Measurements from ENCODE around the gene YWHAQ.

YWHAQ gene

DNA sequence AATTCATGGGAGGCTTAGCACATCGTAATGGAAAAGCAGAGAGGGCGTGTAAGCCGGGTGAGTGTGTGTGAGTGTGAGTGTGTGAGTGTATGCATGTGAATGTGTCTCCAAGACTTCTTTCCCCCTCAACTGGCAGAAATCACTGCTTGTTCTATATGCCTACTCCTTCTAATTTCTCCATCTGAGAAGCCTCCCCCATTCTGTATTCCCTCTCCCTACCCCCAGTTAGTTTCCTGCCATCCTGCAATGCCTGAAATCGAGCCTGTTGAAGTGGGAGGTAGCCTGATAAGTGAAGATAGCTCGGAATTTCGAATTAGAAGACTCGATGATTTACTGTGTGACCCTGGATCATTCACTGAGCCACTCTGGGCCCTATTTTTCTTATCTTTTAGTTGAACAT is 30.0 kb upstream of the YWHAQ start:
- TF ChIP-seq, protein P1, sequence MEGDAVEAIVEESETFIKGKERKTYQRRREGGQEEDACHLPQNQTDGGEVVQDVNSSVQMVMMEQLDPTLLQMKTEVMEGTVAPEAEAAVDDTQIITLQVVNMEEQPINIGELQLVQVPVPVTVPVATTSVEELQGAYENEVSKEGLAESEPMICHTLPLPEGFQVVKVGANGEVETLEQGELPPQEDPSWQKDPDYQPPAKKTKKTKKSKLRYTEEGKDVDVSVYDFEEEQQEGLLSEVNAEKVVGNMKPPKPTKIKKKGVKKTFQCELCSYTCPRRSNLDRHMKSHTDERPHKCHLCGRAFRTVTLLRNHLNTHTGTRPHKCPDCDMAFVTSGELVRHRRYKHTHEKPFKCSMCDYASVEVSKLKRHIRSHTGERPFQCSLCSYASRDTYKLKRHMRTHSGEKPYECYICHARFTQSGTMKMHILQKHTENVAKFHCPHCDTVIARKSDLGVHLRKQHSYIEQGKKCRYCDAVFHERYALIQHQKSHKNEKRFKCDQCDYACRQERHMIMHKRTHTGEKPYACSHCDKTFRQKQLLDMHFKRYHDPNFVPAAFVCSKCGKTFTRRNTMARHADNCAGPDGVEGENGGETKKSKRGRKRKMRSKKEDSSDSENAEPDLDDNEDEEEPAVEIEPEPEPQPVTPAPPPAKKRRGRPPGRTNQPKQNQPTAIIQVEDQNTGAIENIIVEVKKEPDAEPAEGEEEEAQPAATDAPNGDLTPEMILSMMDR (IDR thresholded peaks at IDR 0.05) = no peak

DNA sequence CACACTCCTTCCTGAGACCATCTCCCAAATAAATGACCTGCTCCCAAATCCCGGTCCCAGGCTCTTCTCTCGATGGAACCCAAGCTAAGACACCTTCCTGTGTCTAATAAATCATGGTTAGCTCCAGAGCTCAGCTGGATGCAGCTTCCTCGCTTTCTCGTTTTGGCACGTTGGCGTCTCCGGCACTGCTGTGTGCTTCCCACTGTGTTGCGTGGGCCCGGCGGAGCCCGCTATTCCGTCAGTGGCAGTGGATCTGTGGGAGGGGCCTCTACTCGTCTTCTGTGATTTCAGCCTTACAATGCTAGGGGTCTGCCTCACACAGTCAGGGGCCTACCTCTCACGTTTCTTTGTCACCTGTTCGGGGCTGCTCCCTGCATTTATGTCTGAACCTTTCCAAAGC is 29.4 kb upstream of the YWHAQ start:
- TF ChIP-seq, protein P1 (IDR thresholded peaks at IDR 0.05) = no peak

DNA sequence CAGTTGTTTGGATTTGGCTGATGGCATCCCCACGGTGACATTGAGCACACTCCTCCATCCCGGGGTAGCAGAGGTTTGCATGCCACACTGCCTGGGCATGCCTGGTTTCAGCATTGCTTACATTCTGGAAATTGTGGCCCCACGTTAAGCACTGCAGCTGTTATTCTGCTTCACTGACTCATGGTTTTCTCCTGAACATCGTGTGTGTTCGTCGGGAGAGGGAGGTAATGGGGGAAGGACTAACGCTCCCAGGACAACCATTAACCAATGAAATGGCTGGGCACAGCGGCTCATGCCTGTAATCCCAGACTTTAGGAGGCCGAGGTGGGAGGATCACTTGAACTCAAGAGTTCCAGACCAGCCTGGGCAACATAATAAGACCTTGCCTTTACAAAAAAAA is 28.2 kb upstream of the YWHAQ start:
- TF ChIP-seq, protein P1 (IDR thresholded peaks at IDR 0.05) = no peak

DNA sequence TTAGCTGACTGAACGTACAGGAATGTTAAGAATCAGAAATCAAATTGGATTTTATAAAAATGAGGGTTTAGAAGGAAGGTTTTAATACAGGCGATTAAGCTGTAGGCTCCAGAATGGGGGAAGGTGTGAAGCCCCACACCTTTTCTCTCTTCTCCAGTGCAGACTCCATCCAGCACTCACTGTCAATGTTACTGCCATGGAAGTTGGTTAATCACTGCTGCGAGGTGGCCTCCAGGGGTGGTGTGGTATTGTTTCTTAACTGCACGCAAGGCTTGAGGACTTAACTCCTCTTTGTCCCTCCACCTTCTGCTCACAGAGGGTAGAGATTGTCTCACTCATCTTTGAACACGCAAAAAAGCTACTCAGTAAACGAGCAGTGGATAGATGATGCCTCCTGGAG is 26.9 kb upstream of the YWHAQ start:
- TF ChIP-seq, protein P1 (IDR thresholded peaks at IDR 0.05) = no peak

DNA sequence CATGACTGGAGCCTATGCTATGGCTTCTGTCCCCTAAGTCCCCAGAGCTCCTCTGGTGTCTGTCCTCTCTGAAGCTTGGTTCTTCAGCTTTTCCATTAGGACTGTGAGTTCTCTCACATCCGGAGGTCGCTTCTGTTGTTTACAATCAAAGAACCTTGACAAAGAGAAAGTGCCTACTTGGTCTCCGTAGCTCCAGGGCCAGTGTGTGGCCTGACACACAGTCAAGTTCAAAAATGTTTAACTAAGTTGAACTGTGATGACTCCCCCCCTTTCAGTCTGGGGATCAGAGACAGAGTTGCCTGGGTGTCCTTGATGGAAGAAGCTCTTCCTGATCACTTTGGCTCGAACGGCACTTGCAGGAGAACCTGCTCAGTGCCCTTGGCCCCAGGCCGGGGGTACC is 26.3 kb upstream of the YWHAQ start:
- TF ChIP-seq, protein P1 (IDR thresholded peaks at IDR 0.05) = no peak

DNA sequence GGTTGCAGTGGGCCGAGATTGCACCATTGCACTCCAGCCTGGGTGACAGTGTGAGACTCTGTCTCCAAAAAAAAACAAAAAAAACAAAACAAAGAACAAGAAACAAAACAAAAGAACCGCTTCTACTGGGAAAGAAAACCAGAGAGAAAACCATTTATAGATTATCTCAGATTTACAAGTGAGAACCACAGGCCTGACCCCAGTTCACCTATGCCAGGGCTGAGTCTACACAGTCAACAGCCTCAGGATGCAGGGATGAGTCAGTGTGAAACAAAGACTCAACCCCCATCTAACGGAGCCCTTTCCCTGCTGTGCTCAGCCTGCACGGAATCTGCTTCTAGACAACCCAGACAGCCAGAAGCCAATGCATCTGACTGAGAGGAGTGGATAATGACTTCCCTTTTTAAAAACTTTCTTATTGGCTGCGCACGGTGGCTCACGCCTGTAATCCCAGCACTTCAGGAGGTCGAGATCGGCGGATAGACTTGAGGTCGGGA is 25.5 kb upstream of the YWHAQ start:
- TF ChIP-seq, protein P1 (IDR thresholded peaks at IDR 0.05) = no peak

DNA sequence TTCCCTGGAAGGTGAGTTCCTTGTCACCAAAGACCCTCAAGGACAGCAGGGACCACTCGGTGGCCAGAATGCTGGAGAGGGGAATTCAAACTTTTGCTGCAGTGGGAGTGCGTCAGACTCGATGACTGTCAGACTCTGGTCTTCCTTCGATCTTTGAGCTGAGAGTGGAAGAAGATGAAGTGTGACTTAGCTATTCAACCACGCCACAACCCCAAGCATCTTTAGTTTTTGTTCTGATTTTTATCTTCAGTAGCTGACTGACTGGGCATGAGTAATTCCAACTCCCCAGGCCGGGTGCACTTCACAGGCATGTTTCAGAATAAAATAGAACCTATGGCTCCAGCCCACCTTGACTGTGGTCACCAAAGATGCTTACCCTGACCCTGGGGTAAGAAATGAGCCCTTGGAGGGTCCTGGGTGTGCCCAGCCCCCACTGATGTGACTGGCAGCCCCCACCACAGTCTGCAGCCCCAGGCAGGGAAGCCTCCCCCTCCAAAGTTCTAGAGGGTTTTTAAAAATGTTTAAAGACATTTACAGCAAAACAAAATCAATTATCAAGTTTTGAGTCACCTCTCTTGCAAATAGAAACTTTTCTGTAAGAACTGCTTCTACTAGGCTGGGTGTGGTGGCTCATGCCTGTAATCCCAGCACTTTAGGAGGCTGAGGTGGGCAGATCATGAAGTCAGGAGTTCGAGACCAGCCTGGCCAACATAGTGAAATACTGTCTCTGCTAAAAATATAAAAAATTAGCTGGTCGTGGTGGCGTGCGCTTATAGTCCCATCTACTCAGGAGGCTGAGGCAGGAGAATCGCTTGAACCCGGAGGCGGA is 24.9 kb upstream of the YWHAQ start:
- TF ChIP-seq, protein P1 (IDR thresholded peaks at IDR 0.05) = no peak

Measured in LNCAP (cell line).